Aorta (tissue), 5 donors: ENCODE data around the gene THBS4. TPM values are rescaled to one million over a fixed set of nuclear protein-coding genes. Genes with fewer than 3 reads are reported as not detected.
"Not testable (repeated sequence)": the region's sequence is repeated elsewhere in the genome, so short reads cannot be mapped to it uniquely, and the experiment has no call there.

Experiments
- ATAC-seq: fragments of 200-7000 bp; cut with Tn5 transposase; one replicate; pipeline ENCODE4 v1.9.1; 2022; ENCODE audit warnings: moderate library complexity; ENCODE audit not compliant: low FRiP score
- DNase-seq, 2 donors: peaks; one replicate each; pipeline ENCODE4 v3.0.0-alpha.2; 2020
- H3K27ac ChIP-seq, 2 donors: one replicate each; pipeline ENCODE4 v1.5.1; 2013; ENCODE audit warnings: low read length in 2 of 2, mild to moderate bottlenecking in 2 of 2, moderate library complexity in 2 of 2, control low read depth in 1 of 2, inconsistent platforms in 1 of 2, low read depth in 1 of 2
- H3K27me3 ChIP-seq, 2 donors: one replicate each; pipeline ENCODE4 v1.6.1; 2013; ENCODE audit warnings: control low read depth in 1 of 2, low read length in 1 of 2, mild to moderate bottlenecking in 1 of 2, moderate library complexity in 1 of 2; ENCODE audit not compliant: insufficient read depth in 2 of 2, control insufficient read depth in 1 of 2
- H3K36me3 ChIP-seq, 2 donors: one replicate each; pipeline ENCODE4 v1.6.1; 2013; ENCODE audit warnings: control low read depth in 1 of 2, low read length in 1 of 2, mild to moderate bottlenecking in 1 of 2; ENCODE audit not compliant: insufficient read depth in 2 of 2, control insufficient read depth in 1 of 2
- H3K4me1 ChIP-seq, 2 donors: one replicate each; pipeline ENCODE4 v1.6.1; 2013; ENCODE audit warnings: low read length in 2 of 2, control low read depth in 1 of 2, mild to moderate bottlenecking in 1 of 2, moderate library complexity in 1 of 2; ENCODE audit not compliant: insufficient read depth in 2 of 2, control insufficient read depth in 1 of 2
- H3K4me3 ChIP-seq, 2 donors: one replicate each; pipeline ENCODE4 v1.5.1; 2013; ENCODE audit warnings: low read length in 2 of 2, control low read depth in 1 of 2, mild to moderate bottlenecking in 1 of 2
- H3K9me3 ChIP-seq: one replicate; pipeline ENCODE4 v1.6.1; 2013; ENCODE audit warnings: mild to moderate bottlenecking, low read length; ENCODE audit not compliant: control insufficient read depth
- whole genome bisulfite sequencing, 2 donors: extraction: QIAGEN DNeasy Blood & Tissue Kit; methylation state at CpG; one replicate each; pipeline ENCODE4 v1.1.7; 2013; 5-methylcytosine and 5-hydroxymethylcytosine counted together
- intact Hi-C, 2 donors: fragments of 100-400 bp; cut with DNase I; formaldehyde crosslinking; loops; one replicate each; pipeline versions ENCODE4 v1.14.2 to v1.15.0; 2022
- polyA plus RNA-seq, 2 donors: library from polyadenylated mRNA; stranded (reverse); fragments of 200-250 nt; gene quantifications; one replicate each; pipeline ENCODE4 v1.2.3, GENCODE V29; 2013
- total RNA-seq, 2 donors: library from RNA; stranded (reverse); fragmentation: NEBNext Ultra II Directional; extraction: Animal tissue kit (Norgen Biotek cat#: 25700); gene quantifications; one replicate each; pipeline ENCODE4 v1.2.1, GENCODE V29; 2021
- donor health status: healthy with polysubstance abuse.
- donor health status: Bipolar disorder and iron deficiency.
- donor health status: DM: no; HTN: no; CAD: no.
- donor health status: DM: no; HTN: no; CAD: no.
- donor health status: DM: yes; HTN: yes; CAD: no.

THBS4 gene
- total and polyA plus RNA-seq, 4 donors: 0.36 to 23.6 (median 2.9) TPM; not detected in 1

GRCh38 chr5:80077051-80077714, 42.0 kb downstream of the THBS4 start:
- no peak overlapping the region for H3K4me3 ChIP-seq
- no peak for DNase-seq
- H3K27ac ChIP-seq: no peak overlapping the region
- intact Hi-C loops: no loop called here
- no peaks in the 10 kb centered on the region for H3K4me1 ChIP-seq
- no peaks in the 10 kb centered on the region for H3K9me3 ChIP-seq
- H3K27me3 ChIP-seq: no peaks in the 10 kb centered on the region
- ATAC-seq: no peak
- H3K36me3 ChIP-seq: no peaks in the 10 kb centered on the region
- 73 to 81% methylated on average over 3 of the region's 3 CpGs for WGBS, 2 donors

- WGBS, 2 donors: 87 to 93% methylated on average over 4 of the region's 4 CpGs
- no peaks in the 10 kb centered on the region for H3K4me1 ChIP-seq
- intact Hi-C loops: no loop called here
- no peaks in the 10 kb centered on the region for H3K36me3 ChIP-seq
- no peak overlapping the region for H3K27ac ChIP-seq
- no peak overlapping the region for H3K4me3 ChIP-seq
- DNase-seq (no peak), ATAC-seq (no peak)
- no peaks in the 10 kb centered on the region for H3K9me3 ChIP-seq
- H3K27me3 ChIP-seq: no peaks in the 10 kb centered on the region
Observed at GRCh38 chr5:80078921-80079320, 43.8 kb downstream of the THBS4 start.

- Histone ChIP-seq H3K4me1 (no peaks in the 10 kb centered on the region), H3K27ac (no peak overlapping the region), H3K9me3 (no peaks in the 10 kb centered on the region), H3K4me3 (peak overlapping the region in 1 of 2 donors; percentile 4), H3K27me3 (no peaks in the 10 kb centered on the region), H3K36me3 (no peaks in the 10 kb centered on the region)
- ATAC-seq (no peak), DNase-seq (no peak)
- WGBS, 2 donors: 90 to 91% methylated on average over 15 of the region's 15 CpGs
- intact Hi-C loops: loop anchor here in 1 of 2 donors (2.0 to 5.0 kb wide), 2 partner anchors 90 to 223 kb away; partner anchors contain the start of gene MTX3
Observed at GRCh38 chr5:80082281-80082680, 47.1 kb downstream of the THBS4 start.

DNA sequence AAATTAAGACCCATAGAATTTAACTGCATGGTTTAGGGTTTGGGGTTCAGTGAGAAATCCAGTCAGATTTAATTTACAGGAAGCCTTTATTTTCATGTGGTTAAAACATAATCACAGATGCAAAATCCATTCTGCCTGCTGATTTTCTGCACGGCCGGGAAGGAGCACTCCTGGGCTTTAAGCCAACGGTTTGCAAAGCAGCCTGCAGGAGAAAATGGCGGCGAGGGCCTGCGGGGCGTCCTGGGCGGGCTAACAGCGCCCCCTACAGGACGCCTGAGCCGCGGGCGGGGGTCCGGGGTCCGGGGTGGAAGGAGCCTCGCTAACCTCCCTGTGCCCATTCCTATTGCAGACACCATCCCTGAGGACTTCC, 47.6 kb downstream of the THBS4 start:
- peak; percentile 90 for ATAC-seq
- no peak overlapping the region for H3K27ac ChIP-seq
- WGBS, 2 donors: 2 to 3% methylated on average over 16 of the region's 16 CpGs
- H3K27me3 ChIP-seq: no peaks in the 10 kb centered on the region
- H3K4me1 ChIP-seq: no peaks in the 10 kb centered on the region
- no peaks in the 10 kb centered on the region for H3K36me3 ChIP-seq
- DNase-seq: peak; percentile 78 to 89
- no peaks in the 10 kb centered on the region for H3K9me3 ChIP-seq
- H3K4me3 ChIP-seq: peak overlapping the region; percentile 4 to 60
- intact Hi-C loops: loop anchor here in 1 of 2 donors (2.0 to 5.0 kb wide), 2 partner anchors 90 to 224 kb away; partner anchors contain the start of gene MTX3

- H3K4me1 ChIP-seq: no peaks in the 10 kb centered on the region
- peak overlapping the region; percentile 4 to 60 for H3K4me3 ChIP-seq
- DNase-seq: no peak
- 13% methylated on average over 19 of the region's 19 CpGs for WGBS, 2 donors
- peak; percentile 91 for ATAC-seq
- H3K27me3 ChIP-seq: no peaks in the 10 kb centered on the region
- peak overlapping the region in 1 of 2 donors; percentile 80 for H3K27ac ChIP-seq
- intact Hi-C loops: loop anchor here in 1 of 2 donors (2.0 to 5.0 kb wide), 2 partner anchors 91 to 224 kb away; partner anchors contain the start of gene MTX3
- H3K9me3 ChIP-seq: no peaks in the 10 kb centered on the region
- H3K36me3 ChIP-seq: no peaks in the 10 kb centered on the region
Observed at GRCh38 chr5:80083101-80083890, 48.1 kb downstream of the THBS4 start.

DNA sequence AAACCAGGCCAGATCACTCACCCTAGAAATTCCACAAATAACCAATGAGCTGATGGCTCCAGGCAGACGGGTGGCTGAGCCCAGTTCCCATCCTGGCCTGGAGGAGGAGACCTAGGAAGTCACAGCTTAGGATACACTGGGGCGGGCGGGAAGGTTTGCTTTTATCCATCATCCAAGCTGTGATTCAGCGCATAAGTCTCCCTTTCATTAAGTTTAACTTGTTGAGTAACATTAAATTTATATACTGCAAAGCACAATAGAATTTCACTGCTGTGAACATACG, 55.7 kb downstream of the THBS4 start:
- Histone ChIP-seq H3K4me3 (no peak overlapping the region), H3K9me3 (no peaks in the 10 kb centered on the region)

DNA sequence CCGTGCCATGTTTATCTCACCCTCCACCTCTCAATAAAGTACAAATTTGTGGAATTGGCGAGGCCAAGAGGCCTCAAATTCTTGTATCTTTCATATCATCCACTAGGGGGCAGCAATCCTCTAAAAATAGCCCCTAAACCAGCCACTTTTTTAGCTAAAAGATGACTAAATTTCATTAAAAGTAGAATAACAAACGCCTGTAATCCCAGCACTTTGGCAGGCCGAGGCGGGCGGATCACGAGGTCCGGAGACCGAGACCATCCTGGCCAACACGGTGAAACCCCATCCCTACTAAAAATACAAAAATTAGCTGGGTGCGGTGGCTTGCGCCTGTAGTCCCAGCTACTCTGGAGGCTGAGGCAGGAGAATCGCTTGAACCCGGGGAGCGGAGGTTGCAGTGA, 56.6 kb downstream of the THBS4 start:
- H3K36me3 ChIP-seq, H3K9me3 ChIP-seq, H3K27ac ChIP-seq, H3K4me1 ChIP-seq, H3K27me3 ChIP-seq, H3K4me3 ChIP-seq: not testable (repeated sequence)
- DNase-seq (peak in 1 of 2 donors; percentile 62), ATAC-seq (peak; percentile 86)
- intact Hi-C loops: loop anchor here (2.0 to 10.0 kb wide), 3 partner anchors 183 to 216 kb away; no protein-coding TSS in a partner anchor
- WGBS, 2 donors: 8 to 14% methylated on average over 15 of the region's 15 CpGs

More for the DNA sequence above, 55.7 kb downstream of the THBS4 start:
- WGBS, 2 donors: 92 to 93% methylated on average over 5 of the region's 5 CpGs
- DNase-seq (no peak), ATAC-seq (no peak)
- Histone ChIP-seq H3K27me3 (no peaks in the 10 kb centered on the region), H3K36me3 (no peaks in the 10 kb centered on the region), H3K4me1 (no peaks in the 10 kb centered on the region), H3K27ac (no peak overlapping the region)
- intact Hi-C loops: loop anchor here (2.0 to 10.0 kb wide), 3 partner anchors 184 to 216 kb away; no protein-coding TSS in a partner anchor

- Histone ChIP-seq H3K36me3 (no peaks in the 10 kb centered on the region), H3K27me3 (no peaks in the 10 kb centered on the region), H3K9me3 (no peaks in the 10 kb centered on the region), H3K27ac (no peak overlapping the region), H3K4me3 (no peak overlapping the region), H3K4me1 (no peaks in the 10 kb centered on the region)
- intact Hi-C loops: loop anchor here (5.0 to 10.0 kb wide), 2 partner anchors 182 to 215 kb away; no protein-coding TSS in a partner anchor
- ATAC-seq (no peak), DNase-seq (no peak)
- whole genome bisulfite sequencing, 2 donors: 88 to 94% methylated on average over 8 of the region's 8 CpGs
Observed at GRCh38 chr5:80092486-80093107, 57.4 kb downstream of the THBS4 start.
